Colonic mucosa (tissue), 4 donors: ENCODE data around the gene FRG2C. TPM values are rescaled to one million over a fixed set of nuclear protein-coding genes. Genes with fewer than 3 reads are reported as not detected.
"Not testable (repeated sequence)": the region's sequence is repeated elsewhere in the genome, so short reads cannot be mapped to it uniquely, and the experiment has no call there.

ENCODE experiments used
- DNase-seq: peaks from one replicate; pipeline ENCODE4 v3.0.0-alpha.2; 2020
- H3K27ac ChIP-seq: fragments of 200-600 bp; one replicate; pipeline ENCODE4 v1.8.0; 2021
- H3K27me3 ChIP-seq: fragments of 200-600 bp; one replicate; pipeline ENCODE4 v1.8.0; 2021
- H3K36me3 ChIP-seq: fragments of 200-600 bp; one replicate; pipeline ENCODE4 v1.8.0; 2021
- H3K4me1 ChIP-seq: fragments of 200-600 bp; one replicate; pipeline ENCODE4 v1.8.0; 2021; ENCODE audit warnings: mild to moderate bottlenecking
- H3K4me3 ChIP-seq: fragments of 200-600 bp; one replicate; pipeline ENCODE4 v1.8.0; 2021
- H3K9ac ChIP-seq, 2 donors: one replicate each; pipeline ENCODE4 v1.7.0; 2013; ENCODE audit warnings: control low read depth in 2 of 2, low read depth in 2 of 2, low read length in 2 of 2
- H3K9me3 ChIP-seq: fragments of 200-600 bp; one replicate; pipeline ENCODE4 v1.8.0; 2021
- CTCF ChIP-seq: fragments of 200-600 bp; IDR thresholded peaks from one replicate; pipeline ENCODE4 v1.8.0; 2022; ENCODE audit warnings: antibody characterized with exemption, mild to moderate bottlenecking
- intact Hi-C: fragments of 100-400 bp; cut with DNase I; formaldehyde crosslinking; loops from one replicate; pipeline ENCODE4 v1.14.1; 2022
- total RNA-seq, 2 donors: library from RNA; stranded (reverse); fragmentation: NEBNext Ultra II Directional in 1 of 2; extraction: Animal tissue kit (Norgen Biotek cat#: 25700) in 1 of 2; gene quantifications; one replicate each; pipeline ENCODE4 v1.2.1, GENCODE V29; 2021
- donor health status: healthy.
- donor health status: DM: no; HTN: no; CAD: no.
- donor health status: DM: no; HTN: no; CAD: no.

Gene FRG2C
- total RNA-seq, 2 donors from 2014 or later: not detected

GRCh38 chr3:75668759-75669347, 4.7 kb downstream of the FRG2C start:
- H3K27me3 ChIP-seq: peaks cover 23% of the 10 kb centered on the region
- intact Hi-C loops: not testable (repeated sequence)

GRCh38 chr3:75669348-75670297, 5.5 kb downstream of the FRG2C start:
- peak overlapping the region; percentile 49 for H3K4me3 ChIP-seq
- intact Hi-C loops, H3K27ac ChIP-seq, H3K36me3 ChIP-seq, H3K9me3 ChIP-seq, H3K9ac ChIP-seq, H3K4me1 ChIP-seq: not testable (repeated sequence)
- peak; percentile 67 for DNase-seq
- H3K27me3 ChIP-seq: peaks cover 23% of the 10 kb centered on the region

More at GRCh38 chr3:75668759-75669347, 4.7 kb downstream of the FRG2C start:
- DNase-seq: peak; percentile 81
- not testable (repeated sequence) for H3K9me3 ChIP-seq, H3K27ac ChIP-seq, H3K36me3 ChIP-seq, H3K9ac ChIP-seq, H3K4me1 ChIP-seq
- H3K4me3 ChIP-seq: peak overlapping the region; percentile 49

- H3K36me3 ChIP-seq, H3K4me1 ChIP-seq, DNase-seq, intact Hi-C loops, H3K9ac ChIP-seq, H3K9me3 ChIP-seq, H3K27ac ChIP-seq: not testable (repeated sequence)
- Histone ChIP-seq H3K27me3 (peaks cover 23% of the 10 kb centered on the region), H3K4me3 (peak overlapping the region; percentile 49)
Observed at GRCh38 chr3:75670298-75671286, 6.5 kb downstream of the FRG2C start.

- peak overlapping the region; percentile 83 for H3K27ac ChIP-seq
- DNase-seq, H3K9me3 ChIP-seq, H3K4me1 ChIP-seq, H3K36me3 ChIP-seq, H3K9ac ChIP-seq, intact Hi-C loops: not testable (repeated sequence)
- peaks cover 23% of the 10 kb centered on the region for H3K27me3 ChIP-seq
- H3K4me3 ChIP-seq: peak overlapping the region; percentile 49
Observed at GRCh38 chr3:75671287-75672139, 7.4 kb downstream of the FRG2C start.

- Histone ChIP-seq H3K27me3 (peaks cover 23% of the 10 kb centered on the region), H3K27ac (peak overlapping the region; percentile 83), H3K4me3 (peak overlapping the region; percentile 49)
- H3K4me1 ChIP-seq, H3K36me3 ChIP-seq, H3K9me3 ChIP-seq, H3K9ac ChIP-seq, intact Hi-C loops: not testable (repeated sequence)
- DNase-seq: peak; percentile 67
Observed at GRCh38 chr3:75672140-75672775, 8.1 kb downstream of the FRG2C start.

- DNase-seq, intact Hi-C loops, H3K27ac ChIP-seq, H3K9me3 ChIP-seq, H3K4me3 ChIP-seq, H3K9ac ChIP-seq, H3K4me1 ChIP-seq, H3K36me3 ChIP-seq, H3K27me3 ChIP-seq: not testable (repeated sequence)
Observed at GRCh38 chr3:75683965-75684364, 19.8 kb downstream of the FRG2C start.

GRCh38 chr3:75687323-75687722, 23.2 kb downstream of the FRG2C start:
- H3K27ac ChIP-seq: no peak overlapping the region
- no peaks in the 10 kb centered on the region for H3K4me1 ChIP-seq
- H3K36me3 ChIP-seq: no peaks in the 10 kb centered on the region
- no peak overlapping the region for H3K9ac ChIP-seq
- no peak for TF ChIP-seq CTCF
- H3K9me3 ChIP-seq: no peaks in the 10 kb centered on the region
- no peak for DNase-seq
- intact Hi-C loops: no loop called here
- H3K4me3 ChIP-seq: no peak overlapping the region
- no peaks in the 10 kb centered on the region for H3K27me3 ChIP-seq
